Sigmoid colon (tissue), 4 donors: Measurements from ENCODE around the gene COL1A1.

Experiments used
- POLR2A ChIP-seq, 2 donors: fragments of 450-650 bp; IDR thresholded peaks; one replicate each; pipeline ENCODE4 v1.6.1; 2016; ENCODE audit warnings: antibody characterized with exemption in 2 of 2, mild to moderate bottlenecking in 2 of 2, moderate library complexity in 2 of 2
- POLR2AphosphoS5 ChIP-seq, 4 donors: sonication (generic); formaldehyde crosslinking; IDR thresholded peaks; one replicate each; pipeline ENCODE4 v1.6.1; 2017; ENCODE audit warnings: antibody characterized with exemption in 4 of 4

DNA sequence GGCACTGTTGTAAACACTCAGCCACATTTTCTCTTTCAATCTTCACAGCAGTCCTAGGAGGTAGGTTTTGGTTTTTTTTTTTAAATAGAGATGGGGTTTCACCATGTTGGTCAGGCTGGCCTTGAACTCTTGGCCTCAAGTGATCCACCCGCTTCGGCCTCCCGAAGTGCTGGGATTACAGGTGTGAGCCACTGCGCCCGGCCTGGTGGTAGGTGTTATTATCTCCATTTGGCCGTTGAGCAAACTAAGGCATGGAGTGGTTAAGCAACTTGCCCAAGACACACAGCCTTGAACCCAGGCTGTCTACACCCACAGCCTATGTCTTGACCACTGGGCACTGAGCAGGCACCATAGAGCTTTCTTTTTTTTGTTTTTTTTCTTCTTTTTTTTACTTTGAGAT, 27.0 kb downstream of the COL1A1 start:
- no peak for TF ChIP-seq POLR2AphosphoS5 (IDR thresholded peaks at IDR 0.05)
- no peak for TF ChIP-seq POLR2A (IDR thresholded peaks at IDR 0.05)
